Cardiac muscle cell (in vitro differentiated cells and primary cell): ENCODE results near the gene BIRC6. TPM values are rescaled to one million over a fixed set of nuclear protein-coding genes. Genes with fewer than 3 reads are reported as not detected.
A peak's percentile ranks its signal among the peaks of the same experiment; 100 is the strongest.

Experiments used
- DNase-seq, 2 donors: peaks; one replicate each; pipeline versions ENCODE4 v3.0.0 to v3.0.0-alpha.2; 2010 to 2017; ENCODE audit warnings: low read depth in 1 of 2, low spot score in 1 of 2
- H3K27ac ChIP-seq: fragments of 200-600 bp; sonication (generic); 2 replicates; pipeline ENCODE4 v1.5.1; 2016
- H3K27me3 ChIP-seq: fragments of 200-600 bp; sonication (generic); 2 replicates; pipeline ENCODE4 v1.6.0; 2016; ENCODE audit warnings: control low read depth
- H3K36me3 ChIP-seq: fragments of 200-600 bp; sonication (generic); 2 replicates; pipeline ENCODE4 v1.5.1; 2016; ENCODE audit warnings: control low read depth
- H3K4me1 ChIP-seq: fragments of 200-600 bp; sonication (generic); 2 replicates; pipeline ENCODE4 v1.8.1; 2017; ENCODE audit warnings: low read depth, mild to moderate bottlenecking, mixed run types
- H3K4me3 ChIP-seq: fragments of 200-600 bp; sonication (generic); 2 replicates; pipeline ENCODE4 v1.5.1; 2016; ENCODE audit warnings: mild to moderate bottlenecking
- H3K9me3 ChIP-seq: fragments of 200-600 bp; sonication (generic); 2 replicates; pipeline ENCODE4 v1.5.1; 2017; ENCODE audit warnings: low read depth, mild to moderate bottlenecking, control low read depth
- CTCF ChIP-seq: IDR thresholded peaks from 2 replicates; pipeline ENCODE4 v1.5.1; 2012; ENCODE audit warnings: low read depth, mild to moderate bottlenecking, low read length
- polyA plus RNA-seq: library from polyadenylated mRNA; unstranded; fragments of >200 nt; fragmentation: Nextera tagmentation; extraction: Ambion mirVana; gene quantifications from 2 replicates; pipeline ENCODE4 v1.2.1, GENCODE V29; 2016
- total RNA-seq: library from RNA; depleted of rRNA; stranded (reverse); fragments of >200 nt; gene quantifications from 2 replicates; pipeline ENCODE4 v1.2.3, GENCODE V29; 2016

Gene BIRC6
- total and polyA plus RNA-seq, 2 experiments from 2014 or later: 25.0 to 89.9 TPM

- DNase-seq: peak in 1 of 2 donors; percentile 27
- no peaks in the 10 kb centered on the region for H3K9me3 ChIP-seq
- no peak overlapping the region for H3K4me3 ChIP-seq
- peaks cover 15% of the 10 kb centered on the region for H3K4me1 ChIP-seq
- H3K27ac ChIP-seq: no peak overlapping the region
- TF ChIP-seq CTCF: no peak
- peaks cover 1% of the 10 kb centered on the region for H3K36me3 ChIP-seq
- no peaks in the 10 kb centered on the region for H3K27me3 ChIP-seq
Observed at GRCh38 chr2:32423536-32423935, 66.7 kb downstream of the BIRC6 start.

GRCh38 chr2:32424739-32425138, 67.9 kb downstream of the BIRC6 start:
- H3K4me1 ChIP-seq: peaks cover 15% of the 10 kb centered on the region
- H3K27me3 ChIP-seq: no peaks in the 10 kb centered on the region
- no peak for TF ChIP-seq CTCF
- DNase-seq: peak in 1 of 2 donors; percentile 36
- no peak overlapping the region for H3K4me3 ChIP-seq
- H3K27ac ChIP-seq: no peak overlapping the region
- H3K36me3 ChIP-seq: no peaks in the 10 kb centered on the region
- no peaks in the 10 kb centered on the region for H3K9me3 ChIP-seq

DNA sequence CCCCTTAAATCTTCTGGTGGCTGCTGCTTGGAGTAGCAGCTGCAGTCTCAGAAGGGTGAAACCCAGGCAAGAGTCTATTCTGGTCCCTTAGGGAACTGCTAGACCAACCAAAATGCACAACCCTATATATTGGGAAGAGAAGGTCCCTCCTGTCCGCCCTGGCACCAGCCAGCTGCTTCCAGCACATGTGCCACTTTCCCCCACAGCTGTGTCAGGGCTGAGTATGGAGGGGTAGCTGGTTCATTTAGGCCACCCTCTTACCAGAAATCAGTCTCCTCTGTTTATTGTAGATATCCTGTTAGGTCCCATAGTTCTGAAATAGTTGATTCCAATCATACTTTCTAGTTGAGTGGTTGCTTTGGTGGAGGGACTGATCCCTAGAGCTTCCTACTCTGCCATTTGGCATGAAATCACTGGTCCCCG, 68.9 kb downstream of the BIRC6 start:
- peaks cover 15% of the 10 kb centered on the region for H3K4me1 ChIP-seq
- no peaks in the 10 kb centered on the region for H3K27me3 ChIP-seq
- TF ChIP-seq CTCF: no peak
- H3K36me3 ChIP-seq: no peaks in the 10 kb centered on the region
- H3K27ac ChIP-seq: peak overlapping the region; percentile 53
- H3K4me3 ChIP-seq: no peak overlapping the region
- DNase-seq: peak in 1 of 2 donors; percentile 23
- H3K9me3 ChIP-seq: no peaks in the 10 kb centered on the region

GRCh38 chr2:32427672-32428610, 71.1 kb downstream of the BIRC6 start:
- no peak for TF ChIP-seq CTCF
- H3K27me3 ChIP-seq: no peaks in the 10 kb centered on the region
- H3K4me3 ChIP-seq: no peak overlapping the region
- H3K27ac ChIP-seq: peak overlapping the region; percentile 62
- H3K36me3 ChIP-seq: peaks cover 7% of the 10 kb centered on the region
- H3K4me1 ChIP-seq: peaks cover 15% of the 10 kb centered on the region
- H3K9me3 ChIP-seq: no peaks in the 10 kb centered on the region
- peak in 1 of 2 donors; percentile 5 for DNase-seq

DNA sequence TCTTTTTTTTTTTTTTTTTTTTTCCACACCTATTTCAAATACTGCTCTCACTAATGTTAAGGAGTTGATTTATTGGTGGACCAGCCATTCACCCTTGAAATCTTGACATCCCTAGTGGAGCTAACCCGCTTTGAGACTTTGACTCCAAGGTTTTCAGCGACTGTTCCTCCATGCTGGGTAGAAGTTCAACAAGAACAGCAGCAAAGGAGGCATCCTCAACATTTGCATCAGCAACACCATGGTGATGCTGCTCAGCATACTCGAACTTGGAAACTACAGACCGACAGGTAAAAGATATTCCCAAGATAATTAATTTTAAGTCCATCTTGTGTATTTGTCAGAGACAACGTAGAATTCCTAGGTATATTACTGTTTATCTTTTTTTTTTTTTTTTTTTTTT, 74.0 kb downstream of the BIRC6 start:
- Histone ChIP-seq H3K27ac (no peak overlapping the region), H3K4me1 (peaks cover 5% of the 10 kb centered on the region), H3K9me3 (no peaks in the 10 kb centered on the region), H3K36me3 (peaks cover 15% of the 10 kb centered on the region), H3K27me3 (no peaks in the 10 kb centered on the region), H3K4me3 (no peak overlapping the region)
- TF ChIP-seq CTCF: no peak
- no peak for DNase-seq
